GM23338 (cell line): Measurements from ENCODE around the gene MTHFD1. TPM values are rescaled to one million over a fixed set of nuclear protein-coding genes. Genes with fewer than 3 reads are reported as not detected.

Source experiments
- ATAC-seq: fragments of 200-7000 bp; cut with Tn5 transposase; 3 replicates; pipeline ENCODE4 v1.9.1; 2020
- DNase-seq: peaks from one replicate; pipeline ENCODE4 v3.0.0-alpha.2; 2015; ENCODE audit warnings: low spot score
- H2AFZ ChIP-seq: fragments of 200-600 bp; sonication (generic); 2 replicates; pipeline ENCODE4 v1.8.0; 2016; ENCODE audit warnings: antibody characterized with exemption, mild to moderate bottlenecking, moderate library complexity
- H3F3A ChIP-seq: fragments of 200-600 bp; sonication (generic); replicated peaks from 2 replicates; pipeline ENCODE4 v1.8.0; 2017; ENCODE audit warnings: antibody characterized with exemption, mixed run types, low read depth
- H3K27ac ChIP-seq: fragments of 200-600 bp; sonication (generic); 2 replicates; pipeline ENCODE4 v1.6.1; 2016; ENCODE audit warnings: low read depth
- H3K27me3 ChIP-seq: fragments of 200-600 bp; sonication (generic); 2 replicates; pipeline ENCODE4 v1.8.0; 2016; ENCODE audit warnings: mild to moderate bottlenecking, mixed run types, moderate library complexity; ENCODE audit not compliant: insufficient read depth
- H3K36me3 ChIP-seq: fragments of 200-600 bp; sonication (generic); 2 replicates; pipeline ENCODE4 v1.8.0; 2016; ENCODE audit warnings: mild to moderate bottlenecking; ENCODE audit not compliant: insufficient read depth
- H3K4me1 ChIP-seq: fragments of 200-600 bp; sonication (generic); 2 replicates; pipeline ENCODE4 v1.8.0; 2016; ENCODE audit warnings: mild to moderate bottlenecking, moderate library complexity; ENCODE audit not compliant: insufficient read depth
- H3K4me2 ChIP-seq: fragments of 200-600 bp; sonication (generic); 2 replicates; pipeline ENCODE4 v1.7.1; 2017; ENCODE audit warnings: mixed run types
- H3K4me3 ChIP-seq: fragments of 200-600 bp; sonication (generic); 2 replicates; pipeline ENCODE4 v1.6.1; 2016; ENCODE audit warnings: mixed run types
- H3K79me2 ChIP-seq: fragments of 200-600 bp; sonication (generic); replicated peaks from 2 replicates; pipeline ENCODE4 v1.8.0; 2017; ENCODE audit warnings: mild to moderate bottlenecking; ENCODE audit not compliant: insufficient read depth
- H3K9me2 ChIP-seq: fragments of 200-600 bp; sonication (generic); 2 replicates; pipeline ENCODE4 v1.8.0; 2017; ENCODE audit not compliant: insufficient read depth
- H4K20me1 ChIP-seq: fragments of 200-600 bp; sonication (generic); replicated peaks from 2 replicates; pipeline ENCODE4 v1.8.0; 2017; ENCODE audit warnings: mild to moderate bottlenecking; ENCODE audit not compliant: insufficient read depth
- H3K27ac Mint-ChIP-seq: 2 replicates; pipeline ENCODE4 v1.8.0; 2020; ENCODE audit warnings: inconsistent platforms, mild to moderate bottlenecking, moderate library complexity, mixed read lengths
- H3K27me3 Mint-ChIP-seq: 3 replicates; pipeline ENCODE4 v1.8.0; 2022; ENCODE audit warnings: low read depth, mild to moderate bottlenecking, moderate library complexity, mixed read lengths, inconsistent platforms; ENCODE audit not compliant: insufficient read depth, poor library complexity
- H3K36me3 Mint-ChIP-seq: 3 replicates; pipeline ENCODE4 v1.8.0; 2021; ENCODE audit warnings: low read depth, mild to moderate bottlenecking, inconsistent platforms, moderate library complexity, mixed read lengths
- H3K4me1 Mint-ChIP-seq: 3 replicates; pipeline ENCODE4 v1.8.0; 2020; ENCODE audit warnings: mild to moderate bottlenecking, inconsistent platforms, mixed read lengths
- H3K4me3 Mint-ChIP-seq: 3 replicates; pipeline ENCODE4 v1.8.0; 2021; ENCODE audit warnings: moderate library complexity, mild to moderate bottlenecking, inconsistent platforms, mixed read lengths
- H3K9me3 Mint-ChIP-seq: 3 replicates; pipeline ENCODE4 v1.8.0; 2020; ENCODE audit warnings: moderate library complexity, mild to moderate bottlenecking, inconsistent platforms, mixed read lengths
- CREB1 ChIP-seq: fragments of 250-450 bp; sonication (Bioruptor Pico); IDR thresholded peaks from 2 replicates; pipeline ENCODE4 v1.5.0; 2020; ENCODE audit warnings: low read depth, mild to moderate bottlenecking, moderate library complexity
- CTCF ChIP-seq, 2 experiments: fragments of 200-600 bp in 1 of 2; sonication (generic) in 1 of 2; conservative IDR thresholded peaks; 2 replicates each; pipeline versions ENCODE4 v1.5.1 to v1.6.1; 2016 to 2017; ENCODE audit warnings: antibody characterized with exemption in 2 of 2, low read depth in 2 of 2, mild to moderate bottlenecking in 2 of 2, moderate library complexity in 1 of 2
- ETS1 ChIP-seq: IDR thresholded peaks from 2 replicates; pipeline ENCODE4 v1.6.1; 2016; ENCODE audit warnings: antibody characterized with exemption
- NANOG ChIP-seq: IDR thresholded peaks from 2 replicates; pipeline ENCODE4 v1.6.1; 2016; ENCODE audit warnings: antibody characterized with exemption, borderline replicate concordance
- POLR2AphosphoS5 ChIP-seq: IDR thresholded peaks from 2 replicates; pipeline ENCODE4 v1.6.1; 2016; ENCODE audit warnings: antibody characterized with exemption, low read depth
- REST ChIP-seq: IDR thresholded peaks from one replicate; pipeline ENCODE4 v1.6.1; 2018; ENCODE audit warnings: antibody characterized with exemption; ENCODE audit not compliant: unreplicated experiment
- STAT1 ChIP-seq: IDR thresholded peaks from one replicate; pipeline ENCODE4 v1.6.1; 2016; ENCODE audit warnings: antibody characterized with exemption; ENCODE audit not compliant: unreplicated experiment
- long read RNA-seq: library from polyadenylated mRNA; unstranded; transcript quantifications from one replicate; pipeline ENCODE4 v2.0.0, GENCODE V29; 2020; ENCODE audit not compliant: unreplicated experiment
- polyA plus RNA-seq: library from polyadenylated mRNA; unstranded; fragments of >200 nt; fragmentation: Nextera tagmentation; extraction: Ambion mirVana; gene quantifications from 2 replicates; pipeline ENCODE4 v1.2.1, GENCODE V29; 2016
- total RNA-seq: library from RNA; depleted of rRNA; stranded (reverse); fragments of >200 nt; shearing (Covaris generic); gene quantifications from 2 replicates; pipeline ENCODE4 v1.2.3, GENCODE V29; 2014; rRNA removed

MTHFD1 gene
- total RNA-seq: 219 and 252 TPM in 2 replicates
- 237 and 262 TPM in 2 replicates for polyA plus RNA-seq
- long read RNA-seq, transcript MTHFD1-201 (28 exons, 3,136 nt): major isoform, 77 of 103 reads
- long read RNA-seq, partial matches to known transcripts: 16 of 103 reads
- long read RNA-seq, other reads (novel, unspliced or antisense): 10 of 103 reads

- peaks cover 37% of the 10 kb centered on the region for H3K36me3 Mint-ChIP-seq
- TF ChIP-seq NANOG (no peak), POLR2AphosphoS5 (peak; percentile 64)
Observed at GRCh38 chr14:64387782-64388532, at the start of gene MTHFD1. Gene MTHFD1, plus strand, starts transcription at chr14:64388353. Its CDS starts 75 bp downstream, at chr14:64388428.

GRCh38 chr14:64338616-64339316, 49.4 kb upstream of the MTHFD1 start:
- peaks cover 22% of the 10 kb centered on the region for H3K36me3 Mint-ChIP-seq
- peak overlapping the region; percentile 24; the same call in 1 of the 2 replicates for H2AFZ ChIP-seq
- TF ChIP-seq CTCF (conservative IDR thresholded peaks at IDR 0.05; ENCODE audit: low read depth in 2 of 2) (no peak), STAT1 (no peak), REST (no peak), POLR2AphosphoS5 (peak; percentile 99), CREB1 (CRISPR knock-in tag) (peak; percentile 72), ETS1 (peak; percentile 74), NANOG (no peak)

More at GRCh38 chr14:64387782-64388532, at the start of gene MTHFD1:
- Mint-ChIP-seq H3K9me3 (peaks cover 3% of the 10 kb centered on the region; the same call in 2 of the 3 replicates), H3K4me1 (peaks cover 37% of the 10 kb centered on the region), H3K27me3 (peaks cover 11% of the 10 kb centered on the region), H3K27ac (peak within 1 kb of the TSS; percentile 100), H3K4me3 (peak within 1 kb of the TSS; percentile 85)
- Histone ChIP-seq H2AFZ (no peak within 1 kb of the TSS), H3K27me3 (no peaks in the 10 kb centered on the region), H3K79me2 (peaks cover 57% of the 10 kb centered on the region), H3F3A (peaks cover 12% of the 10 kb centered on the region; the same call in 1 of the 2 replicates), H3K4me3 (peak within 1 kb of the TSS; percentile 61), H3K36me3 (no peaks in the 10 kb centered on the region), H4K20me1 (0 out of 2 replicates have a peak, but pooled peaks cover 7% of the 10 kb centered on the region), H3K27ac (peak within 1 kb of the TSS; percentile 92), H3K4me1 (peaks cover 9% of the 10 kb centered on the region), H3K9me2 (peaks cover 2% of the 10 kb centered on the region; the same call in 1 of the 2 replicates), H3K4me2 (peak within 1 kb of the TSS; percentile 82)
- DNase-seq (peak; percentile 98), ATAC-seq (peak; percentile 76)

More at GRCh38 chr14:64338616-64339316, 49.4 kb upstream of the MTHFD1 start:
- H3K4me1 Mint-ChIP-seq: peaks cover 19% of the 10 kb centered on the region
- Histone ChIP-seq H3K27me3 (no peaks in the 10 kb centered on the region), H3K27ac (peak overlapping the region; percentile 90), H3K36me3 (peaks cover 3% of the 10 kb centered on the region; the same call in 1 of the 2 replicates), H3K4me3 (peak overlapping the region; percentile 95), H3K4me1 (peaks cover 14% of the 10 kb centered on the region), H3K4me2 (peak overlapping the region; percentile 73), H3F3A (peaks cover 8% of the 10 kb centered on the region), H4K20me1 (no peaks in the 10 kb centered on the region), H3K9me2 (no peaks in the 10 kb centered on the region), H3K79me2 (peaks cover 9% of the 10 kb centered on the region)
- peak; percentile 88 for ATAC-seq
- DNase-seq: peak; percentile 99
- peak overlapping the region; percentile 99 for H3K27ac Mint-ChIP-seq
- peaks cover 25% of the 10 kb centered on the region for H3K9me3 Mint-ChIP-seq
- peaks cover 15% of the 10 kb centered on the region for H3K27me3 Mint-ChIP-seq
- H3K4me3 Mint-ChIP-seq: peak overlapping the region; percentile 88
